Kidney (tissue), 14 donors: ENCODE results near the gene TMEM63B. TPM values are rescaled to one million over a fixed set of nuclear protein-coding genes. Genes with fewer than 3 reads are reported as not detected.

Source experiments
- DNase-seq, 5 donors: peaks; one replicate each; pipeline ENCODE4 v3.0.0-alpha.2; 2013 to 2020
- FAIRE-seq: peaks from 2 replicates; lab custom pipeline; 2012; peaks lifted over from hg19 to GRCh38; lab: Jason Lieb, UNC
- H3K27ac ChIP-seq, 2 donors: one replicate each; pipeline ENCODE4 v1.7.0; 2013; ENCODE audit warnings: low read depth in 2 of 2, low read length in 2 of 2, inconsistent platforms in 1 of 2
- H3K27me3 ChIP-seq: one replicate; pipeline ENCODE4 v1.7.1; 2013; ENCODE audit warnings: low read length, inconsistent platforms; ENCODE audit not compliant: control insufficient read depth, insufficient read depth
- H3K36me3 ChIP-seq, 3 donors: one replicate each; pipeline versions ENCODE4 v1.7.0 to v1.7.1; 2013; ENCODE audit warnings: low read length in 3 of 3, control low read depth in 1 of 3, inconsistent platforms in 1 of 3; ENCODE audit not compliant: insufficient read depth in 3 of 3, control insufficient read depth in 2 of 3
- H3K4me1 ChIP-seq, 3 donors: one replicate each; pipeline versions ENCODE4 v1.7.0 to v1.7.1; 2013; ENCODE audit warnings: low read length in 3 of 3, inconsistent platforms in 1 of 3, low read depth in 1 of 3; ENCODE audit not compliant: control insufficient read depth in 2 of 3, insufficient read depth in 2 of 3
- H3K4me3 ChIP-seq, 3 donors: one replicate each; pipeline versions ENCODE4 v1.7.0 to v1.8.1; 2013; ENCODE audit warnings: low read length in 3 of 3, control low read depth in 1 of 3, inconsistent platforms in 1 of 3
- H3K9ac ChIP-seq, 3 donors: one replicate each; pipeline versions ENCODE4 v1.7.0 to v1.7.1; 2013; ENCODE audit warnings: low read length in 3 of 3, control low read depth in 1 of 3, inconsistent platforms in 1 of 3
- H3K9me3 ChIP-seq, 3 donors: one replicate each; pipeline versions ENCODE4 v1.7.0 to v1.7.1; 2013; ENCODE audit warnings: low read length in 3 of 3, control low read depth in 1 of 3, inconsistent platforms in 1 of 3; ENCODE audit not compliant: control insufficient read depth in 2 of 3, insufficient read depth in 1 of 3
- intact Hi-C: fragments of 100-400 bp; cut with DNase I; formaldehyde crosslinking; loops from one replicate; pipeline ENCODE4 v1.11.1; 2022
- polyA plus RNA-seq: library from polyadenylated mRNA; stranded (reverse); fragments of 350-450 nt; fragmentation: Illumina TruSeq; extraction: RNeasy Lipid Tissue Mini Kit (QIAGEN cat#74804); gene quantifications from one replicate; pipeline ENCODE4 v1.2.3, GENCODE V29; 2014; ENCODE audit warnings: low read depth, low replicate concordance; ENCODE audit not compliant: insufficient read depth
- total RNA-seq: library from RNA; stranded (reverse); fragmentation: NEBNext Ultra II Directional; extraction: Animal tissue kit (Norgen Biotek cat#: 25700); gene quantifications from one replicate; pipeline ENCODE4 v1.2.1, GENCODE V29; 2021
- TF ChIP-seq, protein P1 (sequence below): IDR thresholded peaks from 3 replicates; pipeline ENCODE4 v1.5.1; 2012; ENCODE audit warnings: mild to moderate bottlenecking, moderate library complexity, borderline replicate concordance; ENCODE audit not compliant: insufficient read depth; ENCODE audit errors: extremely low read depth
- donor health status: control.
- donor health status: control.
- donor health status: control.
- donor health status: control.
- donor health status: control.
- donor health status: DM: yes; HTN: yes; CAD: no.
- donor health status: Normal renal cell carcinoma (clear cell type).

The TMEM63B gene
- total and polyA plus RNA-seq, 2 donors from 2014 or later, result 18.2 to 27.3 TPM

DNA sequence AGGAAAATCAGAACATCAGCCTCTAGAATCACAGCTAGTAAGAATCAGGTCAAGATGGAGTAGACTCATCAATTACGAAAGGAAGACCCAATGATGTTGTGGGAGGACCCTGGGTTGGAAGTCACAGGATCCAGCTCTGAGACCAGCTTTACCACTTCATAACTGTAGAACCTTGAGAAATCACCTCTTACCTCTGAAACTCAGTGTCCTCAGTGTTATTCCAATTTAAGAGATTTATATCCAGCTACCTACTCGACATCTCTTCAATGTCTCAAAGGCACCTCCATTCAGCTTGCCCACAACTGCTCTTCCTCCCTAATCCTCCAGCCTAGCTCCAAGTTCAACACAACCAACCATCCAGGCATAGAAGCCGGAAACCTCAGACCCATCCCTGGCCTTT, 16.4 kb upstream of the TMEM63B start:
- DNase-seq, result no peak
- intact Hi-C loops, result no loop called here
- peaks cover 10 to 17% (median 12%) of the 10 kb centered on the region in 3 donors for H3K36me3 ChIP-seq
- peaks cover 0 to 5% (median under 1%) of the 10 kb centered on the region in 3 donors for H3K4me1 ChIP-seq
- no peaks in the 10 kb centered on the region for H3K27me3 ChIP-seq
- no peak overlapping the region for H3K4me3 ChIP-seq
- no peaks in the 10 kb centered on the region for H3K9me3 ChIP-seq
- no peak overlapping the region for H3K27ac ChIP-seq
- TF ChIP-seq, protein P1, sequence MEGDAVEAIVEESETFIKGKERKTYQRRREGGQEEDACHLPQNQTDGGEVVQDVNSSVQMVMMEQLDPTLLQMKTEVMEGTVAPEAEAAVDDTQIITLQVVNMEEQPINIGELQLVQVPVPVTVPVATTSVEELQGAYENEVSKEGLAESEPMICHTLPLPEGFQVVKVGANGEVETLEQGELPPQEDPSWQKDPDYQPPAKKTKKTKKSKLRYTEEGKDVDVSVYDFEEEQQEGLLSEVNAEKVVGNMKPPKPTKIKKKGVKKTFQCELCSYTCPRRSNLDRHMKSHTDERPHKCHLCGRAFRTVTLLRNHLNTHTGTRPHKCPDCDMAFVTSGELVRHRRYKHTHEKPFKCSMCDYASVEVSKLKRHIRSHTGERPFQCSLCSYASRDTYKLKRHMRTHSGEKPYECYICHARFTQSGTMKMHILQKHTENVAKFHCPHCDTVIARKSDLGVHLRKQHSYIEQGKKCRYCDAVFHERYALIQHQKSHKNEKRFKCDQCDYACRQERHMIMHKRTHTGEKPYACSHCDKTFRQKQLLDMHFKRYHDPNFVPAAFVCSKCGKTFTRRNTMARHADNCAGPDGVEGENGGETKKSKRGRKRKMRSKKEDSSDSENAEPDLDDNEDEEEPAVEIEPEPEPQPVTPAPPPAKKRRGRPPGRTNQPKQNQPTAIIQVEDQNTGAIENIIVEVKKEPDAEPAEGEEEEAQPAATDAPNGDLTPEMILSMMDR, result no peak
- no peak for FAIRE-seq
- no peak overlapping the region for H3K9ac ChIP-seq

DNA sequence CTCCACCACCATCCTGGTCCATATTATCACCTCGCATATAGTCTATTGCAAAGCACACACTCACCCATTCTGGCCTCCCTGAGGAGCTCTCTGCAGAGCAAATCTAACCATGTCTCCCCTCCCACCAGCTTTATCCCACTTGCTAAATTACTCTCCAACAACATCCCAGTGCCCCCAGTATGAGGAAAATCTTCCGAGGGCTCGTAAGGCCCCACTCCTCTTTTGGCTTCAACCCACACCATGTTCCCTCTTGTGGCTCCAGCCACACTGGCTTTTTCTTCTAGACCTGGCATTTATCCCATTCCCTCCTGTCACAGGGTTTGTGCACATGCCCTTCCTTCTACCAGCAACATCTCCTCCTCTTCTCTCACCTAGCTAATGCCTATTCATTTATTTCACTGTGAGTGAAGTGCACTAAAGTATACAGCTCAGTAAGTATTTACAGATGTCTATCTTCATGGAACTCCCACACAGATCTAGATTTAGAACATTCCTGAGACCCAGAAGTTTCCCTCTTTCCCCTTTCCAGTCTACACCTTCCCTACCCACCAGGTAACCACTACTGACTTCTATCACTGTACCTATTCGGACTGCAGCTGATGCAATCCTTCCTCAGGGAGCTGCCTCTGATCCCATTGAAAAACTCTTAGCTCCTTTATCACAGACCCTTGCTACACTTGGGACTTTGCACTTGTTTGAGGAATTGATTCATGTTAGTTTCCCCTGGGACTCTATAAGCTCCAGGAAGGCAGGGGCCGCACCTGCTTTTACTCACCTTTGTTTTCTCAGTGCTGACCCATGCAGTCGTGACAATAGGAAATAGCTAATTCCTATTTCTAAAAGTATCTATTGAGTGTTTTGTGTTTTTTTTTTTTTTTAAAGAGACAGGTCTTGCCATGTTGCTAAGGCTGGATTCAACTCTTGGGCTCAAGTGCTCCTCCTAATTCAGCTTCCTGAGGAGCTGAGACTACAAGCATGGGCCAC, 15.6 kb upstream of the TMEM63B start:
- peaks cover 0 to 5% (median 0%) of the 10 kb centered on the region in 3 donors for H3K4me1 ChIP-seq
- H3K27ac ChIP-seq, result no peak overlapping the region
- TF ChIP-seq, protein P1, result no peak
- peaks cover 9 to 17% (median 12%) of the 10 kb centered on the region in 3 donors for H3K36me3 ChIP-seq
- H3K4me3 ChIP-seq, result no peak overlapping the region
- intact Hi-C loops, result no loop called here
- no peaks in the 10 kb centered on the region for H3K9me3 ChIP-seq
- FAIRE-seq, result no peak
- H3K27me3 ChIP-seq, result no peaks in the 10 kb centered on the region
- H3K9ac ChIP-seq, result no peak overlapping the region
- no peak for DNase-seq

DNA sequence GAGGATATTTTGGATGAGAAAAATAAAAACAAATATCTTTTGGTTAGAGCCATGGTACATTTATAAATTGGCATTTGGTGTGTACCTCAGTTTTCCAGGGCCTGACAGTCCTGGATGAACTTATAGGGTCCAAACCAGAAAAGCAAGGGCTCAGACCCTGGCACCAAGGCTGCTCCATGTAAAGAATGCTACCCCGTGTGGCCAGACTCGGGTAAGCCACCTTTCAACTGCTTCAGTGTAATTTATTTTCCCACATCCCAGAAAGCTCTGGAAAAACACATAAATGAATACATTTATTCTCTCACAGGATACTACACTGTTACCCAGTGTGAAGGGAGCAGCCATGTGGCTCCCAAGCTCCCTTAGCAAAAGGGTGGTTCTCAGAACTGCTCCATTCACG, 13.9 kb upstream of the TMEM63B start:
- H3K27ac ChIP-seq, result no peak overlapping the region
- DNase-seq (no peak), FAIRE-seq (no peak)
- peaks cover 9 to 13% (median 12%) of the 10 kb centered on the region in 3 donors for H3K36me3 ChIP-seq
- intact Hi-C loops, result no loop called here
- TF ChIP-seq, protein P1, result no peak
- H3K9me3 ChIP-seq, result no peaks in the 10 kb centered on the region
- H3K9ac ChIP-seq, result no peak overlapping the region
- H3K4me3 ChIP-seq, result no peak overlapping the region
- peaks cover 0 to 5% (median 2%) of the 10 kb centered on the region in 3 donors for H3K4me1 ChIP-seq
- no peaks in the 10 kb centered on the region for H3K27me3 ChIP-seq
